HCT116 (cell line): Measurements from ENCODE around the gene FCHO2. TPM values are rescaled to one million over a fixed set of nuclear protein-coding genes. Genes with fewer than 3 reads are reported as not detected.

ENCODE experiments used
- ATAC-seq: fragments of 200-7000 bp; cut with Tn5 transposase; 2 replicates; pipeline ENCODE4 v1.9.1; 2020; ENCODE audit warnings: mild to moderate bottlenecking, moderate library complexity
- BruUV-seq: library from RNA; stranded (reverse); fragments of 400-500 nt; replicated peaks from 2 replicates; lab custom pipeline; 2021; lab: Mats Ljungman, UMichigan
- CTCF ChIA-PET: fragments of 300-600 bp; sonication (Branson Sonifier 250); formaldehyde crosslinking; loops from one replicate; lab custom pipeline; 2021; ENCODE audit warnings: antibody characterized with exemption; lab: Charles Lee
- POLR2A ChIA-PET: fragments of 300-600, 350-600 bp; sonication (Branson Sonifier 250); formaldehyde crosslinking; loops from one replicate; lab custom pipeline; 2021; ENCODE audit warnings: antibody characterized with exemption; lab: Charles Lee
- RAD21 ChIA-PET, 2 experiments: fragments of 300-600 bp; sonication (Branson Sonifier 250); formaldehyde crosslinking; loops; one replicate each; lab custom pipeline; 2023; ENCODE audit warnings: low total read pairs in 2 of 2; ENCODE audit not compliant: uncharacterized antibody in 2 of 2, unreplicated experiment in 2 of 2, low non-redundant PET in 1 of 2; lab: Charles Lee
- DNase-seq: peaks from one replicate; pipeline ENCODE4 v3.0.0-alpha.2; 2010; ENCODE audit warnings: low read depth, low spot score
- H2AFZ ChIP-seq: fragments of 200-600 bp; shearing (Covaris generic), sonication (generic); 2 replicates; pipeline ENCODE4 v1.6.1; 2017; ENCODE audit warnings: low read depth, mixed run types, mixed read lengths, antibody characterized with exemption, low read length; ENCODE audit not compliant: poor library complexity, severe bottlenecking
- H3K27ac ChIP-seq: 2 replicates; pipeline ENCODE4 v1.5.1; 2012; ENCODE audit warnings: low read depth, low read length
- H3K27me3 ChIP-seq: fragments of 200-600 bp; sonication (generic); 2 replicates; pipeline ENCODE4 v1.6.1; 2016; ENCODE audit warnings: mixed run types, low read length, mixed read lengths; ENCODE audit not compliant: insufficient read depth
- H3K36me3 ChIP-seq, 2 experiments: fragments of 200-500 bp in 1 of 2; fragments of 200-600 bp in 1 of 2; sonication (Bioruptor generic) in 1 of 2; sonication (generic) in 1 of 2; 2 replicates each; pipeline versions ENCODE4 v1.5.1 to v1.6.1; 2014 to 2016; ENCODE audit warnings: low read length in 2 of 2, inconsistent platforms in 1 of 2, mixed read lengths in 1 of 2, mixed run types in 1 of 2; ENCODE audit not compliant: insufficient read depth in 2 of 2, control insufficient read depth in 1 of 2
- H3K4me1 ChIP-seq, 2 experiments: fragments of 200-600 bp in 1 of 2; sonication (generic) in 1 of 2; 2 replicates each; pipeline versions ENCODE4 v1.5.1 to v1.6.1; 2012 to 2017; ENCODE audit warnings: low read length in 2 of 2, inconsistent platforms in 1 of 2, mild to moderate bottlenecking in 1 of 2, mixed read lengths in 1 of 2, mixed run types in 1 of 2, moderate library complexity in 1 of 2; ENCODE audit not compliant: insufficient read depth in 2 of 2, control insufficient read depth in 1 of 2
- H3K4me2 ChIP-seq: fragments of 200-600 bp; sonication (generic); 2 replicates; pipeline ENCODE4 v1.6.1; 2017; ENCODE audit warnings: mixed run types, low read length, mixed read lengths
- H3K4me3 ChIP-seq, 2 experiments: fragments of 200-600 bp in 1 of 2; sonication (generic) in 1 of 2; replicated peaks in 1 of 2; 2 replicates each; pipeline ENCODE4 v1.5.1; 2011 to 2016; ENCODE audit warnings: low read length in 2 of 2, control low read depth in 1 of 2, low read depth in 1 of 2, mild to moderate bottlenecking in 1 of 2, mixed read lengths in 1 of 2, mixed run types in 1 of 2
- H3K79me2 ChIP-seq: fragments of 200-600 bp; sonication (generic); 2 replicates; pipeline ENCODE4 v1.6.1; 2017; ENCODE audit warnings: mild to moderate bottlenecking, mixed run types, low read length, moderate library complexity, mixed read lengths; ENCODE audit not compliant: insufficient read depth
- H3K9ac ChIP-seq: fragments of 200-600 bp; sonication (generic); 2 replicates; pipeline ENCODE4 v1.6.1; 2016; ENCODE audit warnings: low read length, mixed read lengths
- H3K9me2 ChIP-seq: fragments of 200-600 bp; sonication (generic), shearing (Covaris generic); 2 replicates; pipeline ENCODE4 v1.6.1; 2017; ENCODE audit warnings: mixed run types, mild to moderate bottlenecking, moderate library complexity; ENCODE audit not compliant: insufficient read depth
- H3K9me3 ChIP-seq, 2 experiments: fragments of 200-500 bp in 1 of 2; fragments of 200-600 bp in 1 of 2; sonication (Bioruptor generic) in 1 of 2; sonication (generic) in 1 of 2; 2 replicates each; pipeline ENCODE4 v1.6.1; 2014 to 2017; ENCODE audit warnings: low read length in 2 of 2, mixed read lengths in 2 of 2, inconsistent platforms in 1 of 2, low read depth in 1 of 2, mild to moderate bottlenecking in 1 of 2, mixed run types in 1 of 2, moderate library complexity in 1 of 2; ENCODE audit not compliant: control insufficient read depth in 1 of 2, insufficient read depth in 1 of 2
- H4K20me1 ChIP-seq: fragments of 200-600 bp; sonication (generic), shearing (Covaris generic); 2 replicates; pipeline ENCODE4 v1.6.1; 2017; ENCODE audit warnings: mixed run types, mild to moderate bottlenecking, moderate library complexity; ENCODE audit not compliant: insufficient read depth
- ATF3 ChIP-seq: IDR thresholded peaks from 2 replicates; pipeline ENCODE4 v1.6.1; 2012
- CBX3 ChIP-seq: IDR thresholded peaks from 2 replicates; pipeline ENCODE4 v1.6.1; 2012; ENCODE audit warnings: low read depth
- EGR1 ChIP-seq: IDR thresholded peaks from 2 replicates; pipeline ENCODE4 v1.6.1; 2012; ENCODE audit warnings: low read depth
- EZH2 ChIP-seq: fragments of 200-600 bp; sonication (generic); IDR thresholded peaks from 2 replicates; pipeline ENCODE4 v1.6.1; 2017; ENCODE audit warnings: antibody characterized with exemption, mixed run types
- FOSL1 ChIP-seq: IDR thresholded peaks from 2 replicates; pipeline ENCODE4 v1.6.1; 2012; ENCODE audit warnings: low read depth
- JUND ChIP-seq: IDR thresholded peaks from 2 replicates; pipeline ENCODE4 v1.6.1; 2012
- POLR2AphosphoS5 ChIP-seq: IDR thresholded peaks from 2 replicates; pipeline ENCODE4 v1.6.1; 2011; ENCODE audit warnings: mild to moderate bottlenecking, low read depth, low read length, moderate library complexity
- SIN3A ChIP-seq: IDR thresholded peaks from 2 replicates; pipeline ENCODE4 v1.6.1; 2012; ENCODE audit warnings: low read depth
- SRF ChIP-seq: IDR thresholded peaks from 2 replicates; pipeline ENCODE4 v1.6.1; 2012; ENCODE audit warnings: low read depth
- TCF7L2 ChIP-seq: IDR thresholded peaks from 2 replicates; pipeline ENCODE4 v1.7.0; 2011; ENCODE audit warnings: borderline replicate concordance, inconsistent platforms; ENCODE audit not compliant: insufficient read depth, insufficient read length; ENCODE audit errors: extremely low read depth
- YY1 ChIP-seq: IDR thresholded peaks from 2 replicates; pipeline ENCODE4 v1.6.1; 2011; ENCODE audit warnings: low read length, low read depth, moderate library complexity, mild to moderate bottlenecking; ENCODE audit not compliant: insufficient replicate concordance; ENCODE audit errors: extremely low read depth
- intact Hi-C: fragments of 100-400 bp; cut with micrococcal nuclease; formaldehyde crosslinking; loops from 2 replicates; pipeline ENCODE4 v1.10.0; 2022
- total RNA-seq: library from RNA; stranded (reverse); gene quantifications from one replicate; pipeline ENCODE4 v1.2.1, GENCODE V29; 2021; ENCODE audit not compliant: unreplicated experiment
- TF ChIP-seq, protein P1 (sequence below): IDR thresholded peaks from 2 replicates; pipeline ENCODE4 v1.6.1; 2012
- TF ChIP-seq, protein P2 (sequence below), 3 experiments: fragments of 200-600 bp in 1 of 3; sonication (generic) in 1 of 3; IDR thresholded peaks in 2 of 3; conservative IDR thresholded peaks in 1 of 3; 2 replicates each; pipeline ENCODE4 v1.5.1; 2012 to 2017; ENCODE audit warnings: low read depth in 2 of 3, low read length in 2 of 3, antibody characterized with exemption in 1 of 3, borderline replicate concordance in 1 of 3, control low read depth in 1 of 3, mild to moderate bottlenecking in 1 of 3, mixed read lengths in 1 of 3, mixed run types in 1 of 3, moderate library complexity in 1 of 3; ENCODE audit not compliant: insufficient read depth in 1 of 3
- TF ChIP-seq, protein P3 (sequence below): IDR thresholded peaks from 2 replicates; pipeline ENCODE4 v1.6.1; 2012; ENCODE audit warnings: low read depth

Gene FCHO2
- total RNA-seq, 1 experiment from 2014 or later = 18.7 TPM

- no TSS peak for BruUV-seq
- Histone ChIP-seq H3K36me3 (no peaks in the 10 kb centered on the region), H3K27me3 (no peaks in the 10 kb centered on the region), H2AFZ (no peak overlapping the region), H3K9me2 (no peaks in the 10 kb centered on the region), H4K20me1 (no peaks in the 10 kb centered on the region), H3K27ac (no peak overlapping the region), H3K9ac (no peak overlapping the region), H3K4me2 (no peak overlapping the region), H3K4me3 (no peak overlapping the region), H3K79me2 (no peaks in the 10 kb centered on the region), H3K9me3 (no peaks in the 10 kb centered on the region), H3K4me1 (peaks cover 0 to 1% of the 10 kb centered on the region in 2 experiments; a peak in 2 of 4 replicates)
- DNase-seq (no peak), ATAC-seq (no peak)
- POLR2A ChIA-PET = no interaction called here
- intact Hi-C loops = no loop called here
- CTCF ChIA-PET = no interaction called here
- RAD21 ChIA-PET = no interaction called here
- TF ChIP-seq EGR1 (no peak), SRF (no peak), SIN3A (no peak), JUND (no peak), ATF3 (no peak), TCF7L2 (no peak), FOSL1 (no peak), YY1 (no peak), POLR2AphosphoS5 (no peak), CBX3 (no peak), EZH2 (no peak)
- TF ChIP-seq, protein P1, sequence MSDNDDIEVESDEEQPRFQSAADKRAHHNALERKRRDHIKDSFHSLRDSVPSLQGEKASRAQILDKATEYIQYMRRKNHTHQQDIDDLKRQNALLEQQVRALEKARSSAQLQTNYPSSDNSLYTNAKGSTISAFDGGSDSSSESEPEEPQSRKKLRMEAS = no peak
- TF ChIP-seq, protein P2, sequence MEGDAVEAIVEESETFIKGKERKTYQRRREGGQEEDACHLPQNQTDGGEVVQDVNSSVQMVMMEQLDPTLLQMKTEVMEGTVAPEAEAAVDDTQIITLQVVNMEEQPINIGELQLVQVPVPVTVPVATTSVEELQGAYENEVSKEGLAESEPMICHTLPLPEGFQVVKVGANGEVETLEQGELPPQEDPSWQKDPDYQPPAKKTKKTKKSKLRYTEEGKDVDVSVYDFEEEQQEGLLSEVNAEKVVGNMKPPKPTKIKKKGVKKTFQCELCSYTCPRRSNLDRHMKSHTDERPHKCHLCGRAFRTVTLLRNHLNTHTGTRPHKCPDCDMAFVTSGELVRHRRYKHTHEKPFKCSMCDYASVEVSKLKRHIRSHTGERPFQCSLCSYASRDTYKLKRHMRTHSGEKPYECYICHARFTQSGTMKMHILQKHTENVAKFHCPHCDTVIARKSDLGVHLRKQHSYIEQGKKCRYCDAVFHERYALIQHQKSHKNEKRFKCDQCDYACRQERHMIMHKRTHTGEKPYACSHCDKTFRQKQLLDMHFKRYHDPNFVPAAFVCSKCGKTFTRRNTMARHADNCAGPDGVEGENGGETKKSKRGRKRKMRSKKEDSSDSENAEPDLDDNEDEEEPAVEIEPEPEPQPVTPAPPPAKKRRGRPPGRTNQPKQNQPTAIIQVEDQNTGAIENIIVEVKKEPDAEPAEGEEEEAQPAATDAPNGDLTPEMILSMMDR (IDR thresholded peaks at IDR 0.05 in 2 of 3, conservative IDR thresholded peaks at IDR 0.05 in 1 of 3; ENCODE audit: borderline replicate concordance in 1 of 3, insufficient read depth in 1 of 3, low read depth in 2 of 3, low read length in 2 of 3) = no peak
- TF ChIP-seq, protein P3, sequence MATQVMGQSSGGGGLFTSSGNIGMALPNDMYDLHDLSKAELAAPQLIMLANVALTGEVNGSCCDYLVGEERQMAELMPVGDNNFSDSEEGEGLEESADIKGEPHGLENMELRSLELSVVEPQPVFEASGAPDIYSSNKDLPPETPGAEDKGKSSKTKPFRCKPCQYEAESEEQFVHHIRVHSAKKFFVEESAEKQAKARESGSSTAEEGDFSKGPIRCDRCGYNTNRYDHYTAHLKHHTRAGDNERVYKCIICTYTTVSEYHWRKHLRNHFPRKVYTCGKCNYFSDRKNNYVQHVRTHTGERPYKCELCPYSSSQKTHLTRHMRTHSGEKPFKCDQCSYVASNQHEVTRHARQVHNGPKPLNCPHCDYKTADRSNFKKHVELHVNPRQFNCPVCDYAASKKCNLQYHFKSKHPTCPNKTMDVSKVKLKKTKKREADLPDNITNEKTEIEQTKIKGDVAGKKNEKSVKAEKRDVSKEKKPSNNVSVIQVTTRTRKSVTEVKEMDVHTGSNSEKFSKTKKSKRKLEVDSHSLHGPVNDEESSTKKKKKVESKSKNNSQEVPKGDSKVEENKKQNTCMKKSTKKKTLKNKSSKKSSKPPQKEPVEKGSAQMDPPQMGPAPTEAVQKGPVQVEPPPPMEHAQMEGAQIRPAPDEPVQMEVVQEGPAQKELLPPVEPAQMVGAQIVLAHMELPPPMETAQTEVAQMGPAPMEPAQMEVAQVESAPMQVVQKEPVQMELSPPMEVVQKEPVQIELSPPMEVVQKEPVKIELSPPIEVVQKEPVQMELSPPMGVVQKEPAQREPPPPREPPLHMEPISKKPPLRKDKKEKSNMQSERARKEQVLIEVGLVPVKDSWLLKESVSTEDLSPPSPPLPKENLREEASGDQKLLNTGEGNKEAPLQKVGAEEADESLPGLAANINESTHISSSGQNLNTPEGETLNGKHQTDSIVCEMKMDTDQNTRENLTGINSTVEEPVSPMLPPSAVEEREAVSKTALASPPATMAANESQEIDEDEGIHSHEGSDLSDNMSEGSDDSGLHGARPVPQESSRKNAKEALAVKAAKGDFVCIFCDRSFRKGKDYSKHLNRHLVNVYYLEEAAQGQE = no peak
These were observed 81.7 kb downstream of the FCHO2 start for GRCh38 chr5:73037545-73037944.
